H1 (cell line): ENCODE measurements around the gene AZGP1. TPM values are rescaled to one million over a fixed set of nuclear protein-coding genes. Genes with fewer than 3 reads are reported as not detected.
"Not testable (repeated sequence)": the region's sequence is repeated elsewhere in the genome, so short reads cannot be mapped to it uniquely, and the experiment has no call there.

ENCODE experiments used
- CTCF ChIA-PET: fragments of 300-600 bp; sonication (Branson Sonifier 250); formaldehyde crosslinking; loops from one replicate; lab custom pipeline; 2021; ENCODE audit not compliant: partially characterized antibody; lab: Charles Lee
- POLR2A ChIA-PET: fragments of 300-600 bp; sonication (Branson Sonifier 250); formaldehyde crosslinking; loops from one replicate; lab custom pipeline; 2021; ENCODE audit warnings: inconsistent platforms; ENCODE audit not compliant: partially characterized antibody; lab: Charles Lee
- DNase-seq, 2 experiments: peaks; one replicate each; pipeline versions ENCODE4 v3.0.0 to v3.0.0-alpha.2; 2010 to 2022; ENCODE audit warnings: low spot score in 2 of 2, low read depth in 1 of 2, mixed read lengths in 1 of 2
- FAIRE-seq: peaks from 2 replicates; lab custom pipeline; 2011; peaks lifted over from hg19 to GRCh38; lab: Jason Lieb, UNC
- H2AFZ ChIP-seq: 2 replicates; pipeline ENCODE4 v1.8.1; 2012; ENCODE audit warnings: low read length, inconsistent platforms
- H2AK5ac ChIP-seq: 2 replicates; pipeline ENCODE4 v1.6.1; 2013; ENCODE audit warnings: low read depth, low read length
- H2BK120ac ChIP-seq: replicated peaks from 2 replicates; pipeline ENCODE3; 2013; ENCODE audit warnings: low read depth, low read length, inconsistent platforms
- H2BK12ac ChIP-seq: 2 replicates; pipeline ENCODE4 v1.6.1; 2013; ENCODE audit warnings: low read depth, low read length
- H2BK15ac ChIP-seq: 2 replicates; pipeline ENCODE4 v1.6.1; 2013; ENCODE audit warnings: low read length
- H2BK20ac ChIP-seq: 2 replicates; pipeline ENCODE4 v1.6.1; 2013; ENCODE audit warnings: low read length
- H2BK5ac ChIP-seq: 2 replicates; pipeline ENCODE4 v1.6.1; 2013; ENCODE audit warnings: low read depth, low read length
- H3K14ac ChIP-seq: 2 replicates; pipeline ENCODE4 v1.6.1; 2013; ENCODE audit warnings: inconsistent platforms; ENCODE audit not compliant: insufficient read length
- H3K18ac ChIP-seq: 2 replicates; pipeline ENCODE4 v1.6.1; 2013; ENCODE audit warnings: low read length; ENCODE audit errors: extremely low read depth
- H3K23ac ChIP-seq: 2 replicates; pipeline ENCODE4 v1.6.1; 2013; ENCODE audit warnings: inconsistent platforms; ENCODE audit not compliant: insufficient read length
- H3K23me2 ChIP-seq: 2 replicates; pipeline ENCODE4 v1.6.1; 2013; ENCODE audit warnings: low read depth, low read length
- H3K27ac ChIP-seq: 2 replicates; pipeline ENCODE4 v1.6.1; 2011; ENCODE audit warnings: low read depth, low read length, inconsistent platforms
- H3K27me3 ChIP-seq, 4 experiments: replicated peaks in 1 of 4; 1 replicate in 1 of 4; 2 replicates in 3 of 4; pipeline versions ENCODE4 v1.6.1 to v1.8.1; 2011 to 2013; ENCODE audit warnings: low read length in 3 of 4, mild to moderate bottlenecking in 3 of 4, inconsistent platforms in 2 of 4, mixed read lengths in 2 of 4, moderate library complexity in 1 of 4; ENCODE audit not compliant: control insufficient read depth in 3 of 4, insufficient read depth in 3 of 4; ENCODE audit errors: extremely low read depth in 1 of 4
- H3K36me3 ChIP-seq, 4 experiments: 2 replicates each; pipeline versions ENCODE4 v1.6.1 to v1.8.1; 2011 to 2013; ENCODE audit warnings: mild to moderate bottlenecking in 4 of 4, low read length in 3 of 4, moderate library complexity in 2 of 4, control low read depth in 1 of 4, inconsistent platforms in 1 of 4; ENCODE audit not compliant: insufficient read depth in 4 of 4, control insufficient read depth in 2 of 4
- H3K4ac ChIP-seq: replicated peaks from 2 replicates; pipeline ENCODE3; 2013; ENCODE audit warnings: low read length, low read depth, mixed read lengths, inconsistent platforms; ENCODE audit not compliant: insufficient read length
- H3K4me1 ChIP-seq, 4 experiments: replicated peaks in 1 of 4; 1 replicate in 1 of 4; 2 replicates in 3 of 4; pipeline versions ENCODE4 v1.6.1 to v1.8.1; 2011 to 2013; ENCODE audit warnings: low read length in 3 of 4, inconsistent platforms in 2 of 4, mixed read lengths in 1 of 4; ENCODE audit not compliant: insufficient read depth in 4 of 4, control insufficient read depth in 3 of 4
- H3K4me2 ChIP-seq, 2 experiments: 2 replicates each; pipeline versions ENCODE4 v1.6.1 to v1.8.1; 2011 to 2013; ENCODE audit warnings: low read depth in 2 of 2, low read length in 2 of 2, control low read depth in 1 of 2, inconsistent platforms in 1 of 2, mild to moderate bottlenecking in 1 of 2; ENCODE audit not compliant: insufficient read depth in 1 of 2
- H3K4me3 ChIP-seq, 4 experiments: fragments of 200-600, 300-600 bp in 1 of 4; sonication (generic), shearing (Covaris generic), sonication (Bioruptor Twin) in 1 of 4; 2 replicates each; pipeline versions ENCODE4 v1.5.1 to v1.8.1; 2011 to 2016; ENCODE audit warnings: low read length in 4 of 4, low read depth in 3 of 4, control low read depth in 2 of 4, inconsistent platforms in 2 of 4, mild to moderate bottlenecking in 2 of 4, mixed read lengths in 1 of 4, moderate library complexity in 1 of 4; ENCODE audit not compliant: insufficient read depth in 2 of 4; ENCODE audit errors: extremely low read depth in 1 of 4
- H3K56ac ChIP-seq: replicated peaks from 2 replicates; pipeline ENCODE3; 2013; ENCODE audit warnings: low read depth, mild to moderate bottlenecking, mixed read lengths, low read length, inconsistent platforms; ENCODE audit not compliant: insufficient read length
- H3K79me1 ChIP-seq: 2 replicates; pipeline ENCODE4 v1.6.1; 2013; ENCODE audit warnings: low read depth, low read length, control low read depth
- H3K79me2 ChIP-seq, 2 experiments: 2 replicates each; pipeline versions ENCODE4 v1.6.1 to v1.8.1; 2012 to 2013; ENCODE audit warnings: low read length in 2 of 2, mild to moderate bottlenecking in 2 of 2, inconsistent platforms in 1 of 2; ENCODE audit not compliant: insufficient read depth in 2 of 2, control insufficient read depth in 1 of 2
- H3K9ac ChIP-seq, 4 experiments: replicated peaks in 1 of 4; 1 replicate in 1 of 4; 2 replicates in 3 of 4; pipeline versions ENCODE4 v1.6.1 to v1.8.1; 2011 to 2013; ENCODE audit warnings: low read depth in 3 of 4, low read length in 3 of 4, control low read depth in 2 of 4, mild to moderate bottlenecking in 2 of 4, moderate library complexity in 2 of 4, inconsistent platforms in 1 of 4; ENCODE audit errors: extremely low read depth in 1 of 4
- H3K9me3 ChIP-seq, 2 experiments: 2 replicates each; pipeline versions ENCODE4 v1.6.1 to v1.8.1; 2012 to 2013; ENCODE audit warnings: mild to moderate bottlenecking in 2 of 2, moderate library complexity in 2 of 2, control low read depth in 1 of 2, inconsistent platforms in 1 of 2, low read depth in 1 of 2, low read length in 1 of 2, mixed read lengths in 1 of 2; ENCODE audit not compliant: insufficient read depth in 2 of 2
- H4K20me1 ChIP-seq, 2 experiments: replicated peaks in 1 of 2; 2 replicates each; pipeline versions ENCODE3 to v1.8.1; 2011 to 2013; ENCODE audit warnings: inconsistent platforms in 2 of 2, low read length in 2 of 2, mild to moderate bottlenecking in 1 of 2; ENCODE audit not compliant: insufficient read depth in 2 of 2, control insufficient read depth in 1 of 2
- H4K5ac ChIP-seq: 2 replicates; pipeline ENCODE4 v1.6.1; 2013; ENCODE audit warnings: low read length, low read depth, mixed read lengths, inconsistent platforms; ENCODE audit not compliant: insufficient read length
- H4K8ac ChIP-seq: 2 replicates; pipeline ENCODE4 v1.8.0; 2013; ENCODE audit warnings: mild to moderate bottlenecking, moderate library complexity, low read length, inconsistent platforms; ENCODE audit not compliant: insufficient read depth; ENCODE audit errors: extremely low read depth
- H4K91ac ChIP-seq: replicated peaks from 2 replicates; pipeline ENCODE3; 2013; ENCODE audit warnings: low read length, mixed read lengths, inconsistent platforms; ENCODE audit not compliant: insufficient read length
- WGBS, 2 experiments: shearing (Covaris generic) in 1 of 2; methylation state at CpG; one replicate each; pipeline versions ENCODE4 v1.1.6 to v1.1.7; 2013 to 2015; ENCODE audit warnings: low lambda C conversion rate in 2 of 2, mixed read lengths in 2 of 2, inconsistent platforms in 1 of 2, low coverage in 1 of 2, missing lambda C conversion rate in 1 of 2; ENCODE audit not compliant: insufficient replicate concordance in 2 of 2, insufficient coverage in 1 of 2, insufficient read length in 1 of 2; ENCODE audit errors: extremely low coverage in 1 of 2, missing lambda C conversion rate in 1 of 2; 5-methylcytosine and 5-hydroxymethylcytosine counted together
- polyA plus RNA-seq, 7 experiments: library from polyadenylated mRNA; depleted of rRNA in 3 of 7; stranded (reverse) in 5 of 7; unstranded in 2 of 7; fragments of >200 nt in 5 of 7; fragments of 200-250 nt in 2 of 7; gene quantifications; 1 replicate in 5 of 7; 2 replicates in 1 of 7; 4 replicates in 1 of 7; pipeline versions ENCODE4 v1.2.1 to v1.2.3, GENCODE V29; 2011 to 2013; ENCODE audit warnings: missing spikeins in 2 of 7, mixed read lengths in 2 of 7
- total RNA-seq: library from RNA; stranded (reverse); fragmentation: NEBNext Ultra II Directional; extraction: Animal tissue kit (Norgen Biotek cat#: 25700); gene quantifications from 2 replicates; pipeline ENCODE4 v1.2.1, GENCODE V29; 2021

Gene AZGP1
- total and polyA plus RNA-seq, 2 of the 8 experiments (the other 6 are each of a cell fraction or from before 2014, with no cell fraction given) = 0.52 to 0.68 TPM

DNA sequence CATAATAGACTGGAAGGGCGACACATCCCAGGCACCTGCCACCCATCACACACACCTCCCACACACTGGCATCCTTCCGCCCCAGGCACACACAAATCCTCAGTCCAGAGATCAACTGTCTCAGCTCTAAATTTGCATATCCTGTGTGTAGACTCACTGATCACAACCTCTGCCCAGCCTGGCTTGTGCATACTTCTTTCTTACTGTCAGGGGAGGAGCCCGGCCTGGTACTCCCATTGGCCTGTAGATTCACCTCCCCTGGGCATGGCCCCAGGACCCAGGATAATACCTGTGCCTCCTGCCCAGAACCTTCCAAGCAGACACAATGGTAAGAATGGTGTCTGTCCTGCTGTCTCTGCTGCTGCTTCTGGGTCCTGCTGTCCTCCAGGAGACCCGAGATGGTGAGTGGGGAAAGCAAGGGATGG lies 4.6 kb upstream of the AZGP1 start:
- CTCF ChIA-PET = interaction anchor here (0.6 to 7.6 kb wide), 15 partner anchors 10 to 1311 kb away, joined by 3 to 97 read pairs (median 4); partner anchors contain the start of gene GJC3
- not testable (repeated sequence) for H4K20me1 ChIP-seq, H3K14ac ChIP-seq, DNase-seq, FAIRE-seq, H2BK20ac ChIP-seq, H3K36me3 ChIP-seq, H4K8ac ChIP-seq, H3K23me2 ChIP-seq, H3K27ac ChIP-seq, H2AFZ ChIP-seq, H3K4me1 ChIP-seq, H2AK5ac ChIP-seq, H3K56ac ChIP-seq, H2BK120ac ChIP-seq, H3K23ac ChIP-seq, H2BK5ac ChIP-seq, H3K79me1 ChIP-seq, H3K79me2 ChIP-seq, H4K91ac ChIP-seq, H3K9ac ChIP-seq, H3K9me3 ChIP-seq, H4K5ac ChIP-seq, H3K27me3 ChIP-seq
- Histone ChIP-seq H3K4ac (peak overlapping the region; percentile 94), H3K4me2 (peak overlapping the region; percentile 29 to 55; a peak in 2 of 4 replicates), H2BK12ac (peak overlapping the region; percentile 22; the same call in 1 of the 2 replicates), H3K4me3 (peak overlapping the region in 1 of 4 experiments; percentile 45; a peak in 2 of 8 replicates), H3K18ac (0 out of 2 replicates have a peak overlapping the region, but pooled peaks have one; percentile 26), H2BK15ac (0 out of 2 replicates have a peak overlapping the region, but pooled peaks have one; percentile 55)
- POLR2A ChIA-PET = interaction anchor here (0.7 to 2.0 kb wide), 3 partner anchors 14 to 1309 kb away, joined by 3 to 5 read pairs (median 4); no protein-coding TSS in a partner anchor
- WGBS, 2 experiments = 58% methylated on average over 4 of the region's 4 CpGs; no CpG with 5 or more reads in 1 of the 2 experiments
